Inflammatory macrophage treated with lipopolysaccharide for 1 hour (primary cell): Measurements from ENCODE around the gene ITSN1.
A peak's percentile ranks its signal among the peaks of the same experiment; 100 is the strongest.
"Not testable (repeated sequence)": the region's sequence is repeated elsewhere in the genome, so short reads cannot be mapped to it uniquely, and the experiment has no call there.

Experiments used
- DNase-seq, 2 donors: peaks; one replicate each; pipeline ENCODE4 v3.0.0-alpha.2; 2020 to 2022

Gene ITSN1

DNA sequence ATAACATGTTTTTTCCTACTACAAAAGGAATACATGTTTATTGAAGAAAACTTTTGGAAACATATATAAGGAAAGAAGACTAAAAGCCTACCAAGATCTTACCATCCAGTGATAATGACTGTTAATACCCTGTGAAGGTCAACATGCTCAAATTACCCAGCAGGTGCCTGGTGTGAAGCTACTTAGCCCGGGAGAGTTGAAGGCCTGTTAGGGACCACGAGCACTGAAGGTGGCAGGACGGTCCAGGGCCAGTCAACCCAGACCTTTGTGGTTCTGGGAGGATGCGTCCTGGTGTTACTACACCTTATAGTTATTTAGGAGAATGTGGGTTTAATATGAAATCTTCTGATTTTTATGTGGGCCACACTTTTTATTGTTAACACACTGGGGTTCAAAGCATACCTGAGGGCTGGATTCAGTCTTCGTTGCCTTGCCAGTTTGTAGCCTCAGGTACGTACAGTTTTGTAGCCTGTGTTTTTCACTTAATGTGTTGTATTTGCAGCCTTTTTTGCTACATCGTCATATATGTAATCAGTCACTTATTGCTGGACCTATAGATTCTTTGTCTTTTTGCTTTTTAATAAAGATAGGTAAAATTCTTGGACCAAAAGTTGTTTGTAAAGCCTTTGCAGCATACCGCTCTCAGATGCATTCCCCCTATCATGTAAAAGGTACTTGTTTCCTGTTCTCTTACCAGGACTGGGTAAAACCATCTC lies 9.8 kb downstream of the ITSN1 start:
- no peak for DNase-seq

GRCh38 chr21:33654412-33654811 lies 12.1 kb downstream of the ITSN1 start:
- DNase-seq: no peak

DNA sequence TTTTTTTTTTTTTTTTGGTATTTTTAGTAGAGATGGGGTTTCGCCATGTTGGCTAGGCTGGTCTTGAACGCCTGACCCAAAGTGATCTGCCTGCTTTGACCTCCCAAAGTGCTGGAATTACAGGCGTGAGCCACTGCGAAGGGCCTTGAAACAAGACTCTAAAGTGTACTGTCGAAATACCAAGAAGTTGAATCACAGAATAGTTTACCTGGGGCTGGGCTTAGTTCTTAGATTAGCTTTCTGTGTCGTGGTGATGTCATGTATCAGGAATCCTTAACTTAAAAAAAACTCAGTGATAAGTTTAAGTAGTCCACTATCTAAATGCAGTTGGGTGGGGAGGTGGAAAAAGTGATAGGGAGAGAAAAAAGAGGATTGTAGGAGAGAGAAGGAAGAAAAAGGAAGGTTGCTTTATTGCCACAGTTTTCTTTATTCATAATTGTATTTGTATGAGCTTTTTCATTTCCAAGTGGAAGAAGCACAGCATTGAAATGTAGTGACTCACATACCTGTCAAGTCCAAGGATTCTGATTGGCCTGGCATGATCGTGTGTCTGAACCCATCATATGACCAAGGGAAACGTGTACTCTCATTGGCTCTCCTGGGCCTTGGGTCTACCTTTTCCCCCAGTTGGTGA lies 13.4 kb downstream of the ITSN1 start:
- DNase-seq: no peak

- peak; percentile 67 to 75 for DNase-seq
Measured at GRCh38 chr21:33657124-33657820, 15.0 kb downstream of the ITSN1 start.

DNA sequence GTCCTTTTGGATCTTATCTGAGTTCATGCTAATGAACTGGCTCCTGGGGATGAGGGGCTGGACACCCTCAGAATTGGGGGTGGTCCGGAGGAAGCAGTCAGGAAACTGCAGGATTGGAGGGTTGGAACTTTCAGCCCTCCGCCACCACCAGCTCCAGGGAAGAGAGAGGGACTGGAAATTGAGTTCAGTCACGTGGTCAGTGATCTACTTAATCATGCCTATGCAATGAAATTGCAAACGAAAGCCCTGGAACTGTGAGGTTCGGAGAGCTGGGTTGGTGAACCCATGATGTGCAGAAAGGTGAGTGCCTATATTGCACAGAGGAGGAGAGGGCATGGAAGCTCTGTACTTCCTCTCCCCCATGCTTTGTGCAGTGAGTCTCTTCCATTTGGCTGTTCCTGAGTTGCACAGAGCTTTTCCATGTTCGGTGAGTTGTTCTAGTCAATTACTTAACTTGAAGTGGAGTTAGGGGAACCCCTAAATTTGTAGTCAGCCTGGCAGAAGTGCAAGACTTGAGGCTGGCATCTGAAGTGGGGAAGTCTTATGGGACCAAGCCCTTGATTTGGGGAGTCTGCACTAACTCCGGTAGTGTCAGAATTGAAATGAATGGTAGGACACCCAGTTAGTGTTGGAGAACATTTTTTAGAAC lies 16.7 kb downstream of the ITSN1 start:
- DNase-seq: peak; percentile 30 to 35

DNA sequence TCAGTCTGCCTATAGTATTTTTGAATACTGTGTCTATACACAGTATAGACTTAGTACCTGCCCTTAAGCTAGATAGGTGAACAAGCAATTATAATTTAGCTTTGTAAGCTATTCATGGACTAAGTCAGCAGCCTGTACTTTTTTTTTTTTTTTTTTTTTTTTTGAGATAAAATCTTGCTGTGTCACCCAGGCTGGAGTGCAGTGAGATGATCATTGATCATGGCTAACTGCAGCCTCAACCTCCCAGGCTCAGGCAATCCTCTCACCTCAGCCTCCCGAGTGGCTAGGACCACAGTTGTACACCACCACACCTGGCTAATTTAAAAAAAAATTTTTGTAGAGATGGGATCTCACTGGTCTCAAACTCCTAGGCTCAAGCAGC lies 17.3 kb downstream of the ITSN1 start:
- DNase-seq: no peak

- no peak for DNase-seq
Measured at GRCh38 chr21:33660406-33660805, 18.1 kb downstream of the ITSN1 start.

DNA sequence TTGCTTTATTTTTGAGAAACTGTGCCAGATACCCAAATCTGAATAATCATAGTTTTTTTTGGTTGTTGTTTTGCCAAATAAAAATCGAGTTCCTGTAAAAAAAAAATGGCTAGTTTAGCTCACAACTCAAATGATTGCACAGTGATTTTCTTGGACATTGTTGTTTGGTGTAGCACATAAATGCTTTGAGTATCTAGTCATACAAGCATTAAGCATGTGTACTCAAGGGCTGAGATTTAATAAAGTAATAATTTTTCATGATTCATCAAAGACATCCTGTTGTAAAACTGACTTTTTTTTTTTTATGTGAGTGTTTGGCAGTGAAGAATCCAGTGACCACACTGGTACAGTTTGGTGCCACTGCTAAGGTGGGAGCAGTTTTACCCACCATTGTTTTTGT lies 18.8 kb downstream of the ITSN1 start:
- DNase-seq: no peak

DNA sequence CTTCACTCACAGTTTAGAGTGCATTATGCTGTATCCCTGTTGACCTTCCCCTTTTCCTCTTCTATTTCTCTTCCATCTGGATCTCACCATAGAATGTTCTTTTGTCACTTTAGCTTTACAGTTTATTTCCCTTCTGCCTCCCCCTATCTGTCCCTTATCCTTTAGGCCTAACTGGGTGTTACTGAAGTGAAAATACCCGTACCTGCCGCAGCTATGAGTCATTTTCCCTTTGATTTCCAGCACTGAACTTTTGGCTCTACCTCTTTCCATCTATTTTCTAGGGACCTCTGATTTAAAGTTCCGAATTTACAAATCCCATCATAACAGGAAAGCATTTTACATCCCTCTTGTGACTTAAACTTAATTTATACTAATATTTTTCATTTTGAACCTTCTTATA lies 19.7 kb downstream of the ITSN1 start:
- DNase-seq: no peak

GRCh38 chr21:33663241-33663640 lies 20.9 kb downstream of the ITSN1 start:
- no peak for DNase-seq

GRCh38 chr21:33664135-33664534 lies 21.8 kb downstream of the ITSN1 start:
- DNase-seq: no peak

DNA sequence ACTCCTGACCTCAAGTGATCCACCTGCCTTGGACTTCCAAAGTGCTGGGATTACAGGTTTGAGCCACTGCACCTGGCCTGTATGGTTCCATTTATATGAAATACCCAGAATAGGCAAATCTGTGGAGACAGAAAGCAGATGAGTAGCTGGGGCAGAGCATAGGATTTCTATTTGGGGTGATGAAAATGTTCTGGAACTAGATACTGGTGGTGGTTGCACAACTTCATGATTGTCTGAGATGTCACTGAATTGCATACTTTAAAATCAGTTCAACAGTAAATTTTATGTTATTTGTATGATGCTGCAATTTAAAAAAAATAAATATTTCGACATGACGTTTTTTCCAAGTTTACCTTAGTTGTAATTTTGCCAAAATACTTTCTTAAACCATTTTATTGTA lies 23.9 kb downstream of the ITSN1 start:
- peak in 1 of 2 donors; percentile 28 for DNase-seq

- no peak for DNase-seq
Measured at GRCh38 chr21:33667636-33668035, 25.3 kb downstream of the ITSN1 start.

DNA sequence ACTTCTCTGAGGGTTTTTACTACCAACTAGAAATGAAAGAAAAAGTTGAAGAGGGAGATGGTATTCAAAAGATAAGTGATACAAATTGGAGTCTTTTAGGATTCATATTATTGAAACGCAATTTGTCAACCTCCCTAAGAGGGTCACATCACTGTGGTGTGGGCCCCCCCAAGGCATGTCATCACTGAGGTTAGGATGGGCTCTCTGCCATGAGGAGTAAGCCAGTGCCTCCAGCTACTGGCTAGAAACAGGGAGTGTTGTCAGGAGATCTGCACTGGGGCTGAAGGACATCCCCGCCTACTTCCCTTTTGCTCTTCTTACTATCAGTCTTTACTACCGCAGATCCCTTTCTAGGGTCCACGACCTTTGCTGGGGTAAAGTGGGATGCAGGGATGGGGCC lies 25.9 kb downstream of the ITSN1 start:
- no peak for DNase-seq

- no peak for DNase-seq
Measured at GRCh38 chr21:33668620-33669019, 26.3 kb downstream of the ITSN1 start.

GRCh38 chr21:33670076-33670978 lies 28.0 kb downstream of the ITSN1 start:
- DNase-seq: peak in 1 of 2 donors; percentile 26

GRCh38 chr21:33673473-33673872 lies 31.2 kb downstream of the ITSN1 start:
- no peak for DNase-seq

DNA sequence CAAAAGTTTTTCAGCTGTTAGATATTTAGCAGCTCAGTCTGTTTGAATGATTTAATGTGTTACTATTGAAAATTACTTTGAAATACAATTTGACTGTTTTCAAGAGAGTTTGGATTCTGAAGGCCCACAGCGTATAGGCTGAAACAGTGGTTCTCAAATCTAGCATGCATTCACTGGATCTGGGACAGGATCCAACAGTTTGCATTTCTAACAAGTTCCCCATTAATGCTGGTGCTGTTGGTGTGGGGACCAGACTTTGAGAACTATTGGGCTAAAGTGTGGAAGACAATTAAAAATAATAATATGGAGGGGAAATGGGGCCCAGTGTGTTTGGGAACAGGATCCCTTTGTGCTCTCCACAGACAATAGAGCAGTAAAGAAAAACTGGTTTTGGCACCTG lies 31.9 kb downstream of the ITSN1 start:
- no peak for DNase-seq

- DNase-seq: not testable (repeated sequence)
Measured at GRCh38 chr21:33676666-33677065, 34.4 kb downstream of the ITSN1 start.

DNA sequence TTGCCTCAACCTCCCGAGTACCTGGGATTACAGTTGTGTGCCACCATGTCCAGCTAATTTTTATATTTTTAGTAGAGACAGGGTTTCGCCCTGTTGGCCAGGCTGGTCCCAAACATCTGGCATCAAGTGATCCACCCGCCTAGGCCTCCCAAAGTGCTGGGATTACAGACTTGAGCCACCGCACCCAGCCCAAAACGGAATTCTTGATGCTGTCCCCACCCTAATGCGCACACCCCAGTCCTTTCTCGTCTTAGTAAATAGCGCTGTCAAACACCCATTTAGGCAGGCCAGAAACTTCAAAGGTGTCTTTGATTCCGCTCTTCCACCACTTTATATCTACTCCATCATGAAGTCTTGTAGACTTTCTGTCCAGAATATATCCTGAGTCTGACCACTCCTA lies 35.1 kb downstream of the ITSN1 start:
- no peak for DNase-seq

- DNase-seq: no peak
Measured at GRCh38 chr21:33680870-33681269, 38.6 kb downstream of the ITSN1 start.

DNA sequence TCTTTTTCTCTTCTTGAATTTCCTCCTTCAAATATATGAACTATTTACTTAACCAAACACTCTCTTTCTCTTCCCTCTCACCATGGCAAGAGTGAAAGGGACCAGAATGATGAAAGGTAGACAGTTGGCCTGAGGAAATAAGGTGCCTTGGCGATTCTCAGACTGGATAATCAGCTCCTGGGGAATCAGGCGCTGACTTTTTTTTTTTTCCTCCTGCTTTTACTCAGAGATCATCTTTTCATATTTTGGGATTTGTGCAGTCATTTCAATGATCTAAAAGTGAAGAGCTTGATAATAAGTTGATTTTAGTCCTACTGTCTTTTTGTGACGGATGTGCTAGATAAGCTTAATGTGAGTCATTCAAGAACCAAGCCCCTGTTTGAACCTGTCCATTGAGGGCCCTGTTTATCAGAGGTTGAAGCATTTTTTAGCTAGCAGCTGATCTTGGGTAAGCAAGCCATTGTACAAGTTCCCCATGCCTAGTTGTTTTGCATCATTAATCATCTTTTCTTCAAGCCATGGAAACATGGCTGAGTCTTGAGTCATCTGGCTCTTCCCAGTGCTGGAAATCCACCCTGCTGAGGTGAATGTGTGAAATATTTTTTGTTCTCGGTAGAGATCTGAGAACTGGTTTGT lies 40.8 kb downstream of the ITSN1 start:
- DNase-seq: peak; percentile 36 to 45
